Ascending aorta (tissue), 2 donors: ENCODE measurements around the gene C1orf115. TPM values are rescaled to one million over a fixed set of nuclear protein-coding genes. Genes with fewer than 3 reads are reported as not detected.

ENCODE experiments used
- DNase-seq, 2 donors: peaks; one replicate each; pipeline ENCODE4 v3.0.0-alpha.2; 2019; ENCODE audit warnings: low spot score in 2 of 2
- H3K27ac ChIP-seq, 2 donors: fragments of 200-600 bp; sonication (generic); one replicate each; pipeline ENCODE4 v1.5.1; 2016 to 2017; ENCODE audit warnings: mild to moderate bottlenecking in 1 of 2
- H3K27me3 ChIP-seq: fragments of 200-600 bp; sonication (generic); one replicate; pipeline ENCODE4 v1.5.1; 2017
- H3K36me3 ChIP-seq, 2 donors: fragments of 200-600 bp; sonication (generic); one replicate each; pipeline ENCODE4 v1.5.1; 2016
- H3K4me1 ChIP-seq, 2 donors: fragments of 200-600 bp; sonication (generic); one replicate each; pipeline ENCODE4 v1.5.1; 2016 to 2017; ENCODE audit warnings: mild to moderate bottlenecking in 1 of 2
- H3K4me3 ChIP-seq, 2 donors: fragments of 200-600 bp; sonication (generic); one replicate each; pipeline ENCODE4 v1.5.1; 2016 to 2017; ENCODE audit warnings: mild to moderate bottlenecking in 1 of 2
- H3K9me3 ChIP-seq, 2 donors: fragments of 200-600 bp; sonication (generic); one replicate each; pipeline ENCODE4 v1.5.1; 2016
- CTCF ChIP-seq, 3 experiments: fragments of 200-600 bp in 2 of 3; fragments of 450-650 bp in 1 of 3; sonication (generic) in 2 of 3; IDR thresholded peaks; one replicate each; pipeline ENCODE4 v1.5.1; 2016 to 2019; ENCODE audit warnings: antibody characterized with exemption in 3 of 3, mild to moderate bottlenecking in 1 of 3, moderate library complexity in 1 of 3
- intact Hi-C: fragments of 100-400 bp; cut with DNase I; formaldehyde crosslinking; loops from one replicate; pipeline ENCODE4 v1.15.1; 2023
- total RNA-seq: library from RNA; depleted of rRNA; stranded (reverse); fragments of >200 nt; gene quantifications from one replicate; pipeline ENCODE4 v1.1.0, GENCODE V29; 2016

The C1orf115 gene
- total RNA-seq, result 18.4 TPM

GRCh38 chr1:220690140-220691052, at the start of gene C1orf115:
Gene C1orf115, plus strand, starts transcription at chr1:220690363. Its CDS starts 40 bp downstream, at chr1:220690403.
- Histone ChIP-seq H3K27me3 (no peaks in the 10 kb centered on the region), H3K9me3 (no peaks in the 10 kb centered on the region), H3K4me1 (no peaks in the 10 kb centered on the region), H3K4me3 (peak within 1 kb of the TSS; percentile 75 to 77), H3K27ac (no peak within 1 kb of the TSS), H3K36me3 (no peaks in the 10 kb centered on the region)
- intact Hi-C loops, result loop anchor here (1.0 to 5.0 kb wide), 3 partner anchors 43 to 187 kb away; partner anchors contain the start of gene HLX
- DNase-seq, result peak; percentile 37 to 86
- TF ChIP-seq CTCF (IDR thresholded peaks at IDR 0.05), result peak; percentile 89 to 99 (median 96)

- no peak for TF ChIP-seq CTCF (IDR thresholded peaks at IDR 0.05)
- Histone ChIP-seq H3K4me3 (no peak overlapping the region), H3K36me3 (peaks cover 0 to 12% of the 10 kb centered on the region in 2 donors), H3K4me1 (no peaks in the 10 kb centered on the region), H3K27me3 (no peaks in the 10 kb centered on the region), H3K9me3 (no peaks in the 10 kb centered on the region), H3K27ac (no peak overlapping the region)
- intact Hi-C loops, result no loop called here
- DNase-seq, result no peak
Measured at GRCh38 chr1:220642285-220642684, 47.9 kb upstream of the C1orf115 start.

GRCh38 chr1:220652995-220653394, 37.2 kb upstream of the C1orf115 start:
- H3K4me1 ChIP-seq, result no peaks in the 10 kb centered on the region
- no peak for DNase-seq
- TF ChIP-seq CTCF (IDR thresholded peaks at IDR 0.05), result no peak

GRCh38 chr1:220655509-220655908, 34.7 kb upstream of the C1orf115 start:
- no peak overlapping the region for H3K4me3 ChIP-seq
- no peak overlapping the region for H3K27ac ChIP-seq
- H3K4me1 ChIP-seq, result no peaks in the 10 kb centered on the region
- no peak for DNase-seq
- peaks cover 5 to 22% of the 10 kb centered on the region in 2 donors for H3K36me3 ChIP-seq
- intact Hi-C loops, result no loop called here
- no peaks in the 10 kb centered on the region for H3K27me3 ChIP-seq
- H3K9me3 ChIP-seq, result no peaks in the 10 kb centered on the region
- TF ChIP-seq CTCF (IDR thresholded peaks at IDR 0.05), result no peak

More at GRCh38 chr1:220652995-220653394, 37.2 kb upstream of the C1orf115 start:
- no peak overlapping the region for H3K4me3 ChIP-seq
- H3K27me3 ChIP-seq, result no peaks in the 10 kb centered on the region
- no peaks in the 10 kb centered on the region for H3K9me3 ChIP-seq
- intact Hi-C loops, result no loop called here
- H3K27ac ChIP-seq, result no peak overlapping the region
- H3K36me3 ChIP-seq, result peaks cover 5 to 24% of the 10 kb centered on the region in 2 donors

GRCh38 chr1:220655961-220656740, 34.0 kb upstream of the C1orf115 start:
- peaks cover 5 to 20% of the 10 kb centered on the region in 2 donors for H3K36me3 ChIP-seq
- no peaks in the 10 kb centered on the region for H3K27me3 ChIP-seq
- no peak overlapping the region for H3K4me3 ChIP-seq
- no peak for DNase-seq
- no peaks in the 10 kb centered on the region for H3K9me3 ChIP-seq
- no peak overlapping the region for H3K27ac ChIP-seq
- TF ChIP-seq CTCF (IDR thresholded peaks at IDR 0.05), result no peak
- H3K4me1 ChIP-seq, result no peaks in the 10 kb centered on the region
- intact Hi-C loops, result no loop called here
